Liver (tissue), 3 donors: Measurements from ENCODE around the gene NHERF2.
A peak's percentile ranks its signal among the peaks of the same experiment; 100 is the strongest.

Source experiments
- CTCF ChIP-seq: fragments of 150-350 bp; IDR thresholded peaks from 2 replicates; pipeline ENCODE4 v1.5.1; 2017; ENCODE audit warnings: improper control_type of control experiment, low read depth, low read length; ENCODE audit not compliant: missing input control
- EGR1 ChIP-seq, 2 donors: IDR thresholded peaks; 2 replicates each; pipeline ENCODE4 v1.6.1; 2016 to 2018; ENCODE audit warnings: antibody characterized with exemption in 2 of 2, low read depth in 2 of 2
- FOXA2 ChIP-seq: IDR thresholded peaks from 2 replicates; pipeline ENCODE4 v1.6.1; 2016; ENCODE audit warnings: antibody characterized with exemption
- HNF4G ChIP-seq: IDR thresholded peaks from 2 replicates; pipeline ENCODE4 v1.6.1; 2016; ENCODE audit warnings: antibody characterized with exemption
- RAD21 ChIP-seq, 2 donors: IDR thresholded peaks; 2 replicates each; pipeline ENCODE4 v1.6.1; 2016; ENCODE audit warnings: antibody characterized with exemption in 2 of 2, mild to moderate bottlenecking in 2 of 2
- REST ChIP-seq: IDR thresholded peaks from 2 replicates; pipeline ENCODE4 v1.6.1; 2016; ENCODE audit warnings: antibody characterized with exemption, mild to moderate bottlenecking
- RXRA ChIP-seq, 2 donors: IDR thresholded peaks; 2 replicates each; pipeline ENCODE4 v1.6.1; 2017 to 2018; ENCODE audit warnings: antibody characterized with exemption in 2 of 2, mild to moderate bottlenecking in 1 of 2
- TAF1 ChIP-seq: conservative IDR thresholded peaks from 2 replicates; pipeline ENCODE4 v1.6.1; 2016; ENCODE audit warnings: antibody characterized with exemption, mild to moderate bottlenecking
- YY1 ChIP-seq: IDR thresholded peaks from 2 replicates; pipeline ENCODE4 v1.6.1; 2016; ENCODE audit warnings: antibody characterized with exemption, mild to moderate bottlenecking
- ZBTB33 ChIP-seq: IDR thresholded peaks from 2 replicates; pipeline ENCODE4 v1.6.1; 2016; ENCODE audit warnings: antibody characterized with exemption
- TF ChIP-seq, protein P1 (sequence below): IDR thresholded peaks from 2 replicates; pipeline ENCODE4 v1.6.1; 2016; ENCODE audit warnings: antibody characterized with exemption
- donor health status: healthy.
- donor health status: healthy.

DNA sequence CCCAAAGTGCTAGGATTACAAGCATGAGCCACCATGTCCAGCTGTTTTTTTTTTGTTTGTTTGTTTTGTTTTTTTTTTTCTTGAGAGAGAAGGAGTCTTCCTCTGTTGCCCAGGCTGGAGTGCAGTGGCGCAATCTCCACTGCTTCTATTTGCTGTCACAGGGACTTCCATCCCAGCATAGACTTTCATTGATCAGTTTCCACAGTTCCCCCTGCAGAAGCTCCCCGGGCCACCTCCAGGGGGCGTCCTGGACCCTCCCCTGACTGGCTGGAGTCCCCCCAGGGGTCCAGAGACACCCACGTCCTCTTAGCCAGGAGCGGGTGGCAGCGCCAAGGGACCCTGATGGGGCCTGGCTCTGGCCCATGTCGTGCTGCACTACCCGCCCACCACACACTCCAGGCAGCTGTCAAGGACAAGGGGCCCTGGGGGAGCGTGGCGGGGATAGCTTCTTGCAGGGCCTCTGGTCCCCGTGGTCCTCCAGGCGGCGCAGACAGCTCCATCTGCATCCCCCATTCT lies 10.2 kb upstream of the NHERF2 start:
- no peak for TF ChIP-seq FOXA2
- peak; percentile 13 for TF ChIP-seq CTCF
- no peak for TF ChIP-seq RXRA (IDR thresholded peaks at IDR 0.05)
- TF ChIP-seq, protein P1, sequence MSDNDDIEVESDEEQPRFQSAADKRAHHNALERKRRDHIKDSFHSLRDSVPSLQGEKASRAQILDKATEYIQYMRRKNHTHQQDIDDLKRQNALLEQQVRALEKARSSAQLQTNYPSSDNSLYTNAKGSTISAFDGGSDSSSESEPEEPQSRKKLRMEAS = no peak
- TF ChIP-seq REST = no peak
- no peak for TF ChIP-seq ZBTB33
- no peak for TF ChIP-seq TAF1
- peak in 1 of 2 donors; percentile 4 for TF ChIP-seq RAD21 (IDR thresholded peaks at IDR 0.05)
- TF ChIP-seq EGR1 (IDR thresholded peaks at IDR 0.05; ENCODE audit: low read depth in 2 of 2) = no peak
- no peak for TF ChIP-seq YY1
- no peak for TF ChIP-seq HNF4G
